HG03520 (cell line): ENCODE measurements around the gene CTDSPL.
A peak's percentile ranks its signal among the peaks of the same experiment; 100 is the strongest.
"Not testable (repeated sequence)": the region's sequence is repeated elsewhere in the genome, so short reads cannot be mapped to it uniquely, and the experiment has no call there.

Experiments
- ATAC-seq: cut with Tn5 transposase; IDR thresholded peaks from one replicate; pipeline ENCODE4 v1.9.1; 2021; ENCODE audit warnings: mild to moderate bottlenecking, moderate library complexity; ENCODE audit not compliant: unreplicated experiment

The CTDSPL gene

GRCh38 chr3:37961622-37962431, 100.1 kb downstream of the CTDSPL start:
- ATAC-seq, result no peak

- ATAC-seq, result no peak
Measured at GRCh38 chr3:37963016-37963415, 101.3 kb downstream of the CTDSPL start.

- no peak for ATAC-seq
Measured at GRCh38 chr3:37963635-37964034, 102.0 kb downstream of the CTDSPL start.

- ATAC-seq, result no peak
Measured at GRCh38 chr3:37964146-37964545, 102.5 kb downstream of the CTDSPL start.

- ATAC-seq, result no peak
Measured at GRCh38 chr3:37964716-37965115, 103.0 kb downstream of the CTDSPL start.

GRCh38 chr3:37967260-37967881, 105.7 kb downstream of the CTDSPL start:
- peak; percentile 70 for ATAC-seq

GRCh38 chr3:37968199-37968598, 106.5 kb downstream of the CTDSPL start:
- ATAC-seq, result no peak

GRCh38 chr3:37968813-37969595, 107.3 kb downstream of the CTDSPL start:
- no peak for ATAC-seq

- ATAC-seq, result no peak
Measured at GRCh38 chr3:37969596-37970100, 108.0 kb downstream of the CTDSPL start.

- ATAC-seq, result no peak
Measured at GRCh38 chr3:37970802-37971201, 109.1 kb downstream of the CTDSPL start.

- no peak for ATAC-seq
Measured at GRCh38 chr3:37971467-37971866, 109.8 kb downstream of the CTDSPL start.

GRCh38 chr3:37972056-37972455, 110.4 kb downstream of the CTDSPL start:
- not testable (repeated sequence) for ATAC-seq

GRCh38 chr3:37973246-37974054, 111.8 kb downstream of the CTDSPL start:
- no peak for ATAC-seq

- ATAC-seq, result peak; percentile 85
Measured at GRCh38 chr3:37974121-37975083, 112.7 kb downstream of the CTDSPL start.

- ATAC-seq, result no peak
Measured at GRCh38 chr3:37979541-37980461, 118.1 kb downstream of the CTDSPL start.

- ATAC-seq, result no peak
Measured at GRCh38 chr3:37980462-37981347, 119.0 kb downstream of the CTDSPL start.

- ATAC-seq, result no peak
Measured at GRCh38 chr3:37981348-37981664, 119.6 kb downstream of the CTDSPL start.

- ATAC-seq, result no peak
Measured at GRCh38 chr3:37982331-37982730, 120.7 kb downstream of the CTDSPL start.
